Measurements from ENCODE around the gene ZCCHC2. TPM values are rescaled to one million over a fixed set of nuclear protein-coding genes. Genes with fewer than 3 reads are reported as not detected.

ZCCHC2 gene
- total and polyA plus RNA-seq, 12 donors = 4.7 to 53.3 (median 18.0) TPM

GRCh38 chr18:62522178-62522503 lies 684 bp upstream of the ZCCHC2 start:
- TF ChIP-seq, protein P1, sequence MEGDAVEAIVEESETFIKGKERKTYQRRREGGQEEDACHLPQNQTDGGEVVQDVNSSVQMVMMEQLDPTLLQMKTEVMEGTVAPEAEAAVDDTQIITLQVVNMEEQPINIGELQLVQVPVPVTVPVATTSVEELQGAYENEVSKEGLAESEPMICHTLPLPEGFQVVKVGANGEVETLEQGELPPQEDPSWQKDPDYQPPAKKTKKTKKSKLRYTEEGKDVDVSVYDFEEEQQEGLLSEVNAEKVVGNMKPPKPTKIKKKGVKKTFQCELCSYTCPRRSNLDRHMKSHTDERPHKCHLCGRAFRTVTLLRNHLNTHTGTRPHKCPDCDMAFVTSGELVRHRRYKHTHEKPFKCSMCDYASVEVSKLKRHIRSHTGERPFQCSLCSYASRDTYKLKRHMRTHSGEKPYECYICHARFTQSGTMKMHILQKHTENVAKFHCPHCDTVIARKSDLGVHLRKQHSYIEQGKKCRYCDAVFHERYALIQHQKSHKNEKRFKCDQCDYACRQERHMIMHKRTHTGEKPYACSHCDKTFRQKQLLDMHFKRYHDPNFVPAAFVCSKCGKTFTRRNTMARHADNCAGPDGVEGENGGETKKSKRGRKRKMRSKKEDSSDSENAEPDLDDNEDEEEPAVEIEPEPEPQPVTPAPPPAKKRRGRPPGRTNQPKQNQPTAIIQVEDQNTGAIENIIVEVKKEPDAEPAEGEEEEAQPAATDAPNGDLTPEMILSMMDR (IDR thresholded peaks at IDR 0.05) = peak in 1 of 6 experiments; percentile 6
- no peak for TF ChIP-seq POLR2A (IDR thresholded peaks at IDR 0.05)
- peak overlapping the region; percentile 95 to 100 (median 95) for H3K27ac ChIP-seq
- no peaks in the 10 kb centered on the region for H3K27me3 ChIP-seq
- no peak for DNase-seq
- 0% methylated on average over 4 to 32 of the region's 32 CpGs for WGBS, 4 donors
- peak overlapping the region; percentile 36 to 97 (median 78) for H3K4me3 ChIP-seq
- H3K36me3 ChIP-seq (replicated peaks in 1 of 2) = no peaks in the 10 kb centered on the region
- H3K4me1 ChIP-seq (replicated peaks in 1 of 2) = peaks cover 3 to 21% of the 10 kb centered on the region in 2 donors
- no peaks in the 10 kb centered on the region for H3K9me3 ChIP-seq (replicated peaks in 1 of 3)
- intact Hi-C loops (cut with DNase I) = loop anchor here in 1 of 2 donors (5.0 kb wide), 1 partner anchor 95 kb away; no protein-coding TSS in a partner anchor

- no peak for DNase-seq
- TF ChIP-seq, protein P1 (IDR thresholded peaks at IDR 0.05) = no peak
- TF ChIP-seq POLR2A (IDR thresholded peaks at IDR 0.05) = no peak
- 1% methylated on average over 50 to 62 of the region's 62 CpGs; no CpG with 5 or more reads in 2 of the 4 donors for WGBS, 4 donors
- Histone ChIP-seq H3K27ac (peak overlapping the region in 4 of 5 donors; percentile 95 to 100 (median 97)), H3K36me3 (replicated peaks in 1 of 2) (no peaks in the 10 kb centered on the region), H3K4me1 (replicated peaks in 1 of 2) (peaks cover 8 to 28% of the 10 kb centered on the region in 2 donors), H3K9me3 (replicated peaks in 1 of 3) (no peaks in the 10 kb centered on the region), H3K4me3 (peak overlapping the region in 2 of 4 donors; percentile 76 to 97), H3K27me3 (no peaks in the 10 kb centered on the region)
- intact Hi-C loops (cut with DNase I) = loop anchor here in 1 of 2 donors (5.0 kb wide), 1 partner anchor 96 kb away; no protein-coding TSS in a partner anchor
Measured at GRCh38 chr18:62523255-62523588, 397 bp downstream of the ZCCHC2 start.

GRCh38 chr18:62523631-62524439 lies 1.0 kb downstream of the ZCCHC2 start:
- Histone ChIP-seq H3K36me3 (replicated peaks in 1 of 2) (no peaks in the 10 kb centered on the region), H3K9me3 (replicated peaks in 1 of 3) (no peaks in the 10 kb centered on the region), H3K4me3 (peak overlapping the region; percentile 13 to 76 (median 73)), H3K27me3 (no peaks in the 10 kb centered on the region), H3K27ac (peak overlapping the region; percentile 66 to 100 (median 95)), H3K4me1 (replicated peaks in 1 of 2) (peaks cover 8 to 28% of the 10 kb centered on the region in 2 donors)
- peak; percentile 57 to 77 (median 67) for DNase-seq
- intact Hi-C loops (cut with DNase I) = loop anchor here in 1 of 2 donors (5.0 kb wide), 1 partner anchor 97 kb away; no protein-coding TSS in a partner anchor
- WGBS, 4 donors = 0 to 1% methylated on average over 78 to 100 of the region's 100 CpGs; no CpG with 5 or more reads in 2 of the 4 donors
- TF ChIP-seq, protein P1 (IDR thresholded peaks at IDR 0.05) = no peak
- peak in 1 of 2 donors; percentile 50 for TF ChIP-seq POLR2A (IDR thresholded peaks at IDR 0.05)

DNA sequence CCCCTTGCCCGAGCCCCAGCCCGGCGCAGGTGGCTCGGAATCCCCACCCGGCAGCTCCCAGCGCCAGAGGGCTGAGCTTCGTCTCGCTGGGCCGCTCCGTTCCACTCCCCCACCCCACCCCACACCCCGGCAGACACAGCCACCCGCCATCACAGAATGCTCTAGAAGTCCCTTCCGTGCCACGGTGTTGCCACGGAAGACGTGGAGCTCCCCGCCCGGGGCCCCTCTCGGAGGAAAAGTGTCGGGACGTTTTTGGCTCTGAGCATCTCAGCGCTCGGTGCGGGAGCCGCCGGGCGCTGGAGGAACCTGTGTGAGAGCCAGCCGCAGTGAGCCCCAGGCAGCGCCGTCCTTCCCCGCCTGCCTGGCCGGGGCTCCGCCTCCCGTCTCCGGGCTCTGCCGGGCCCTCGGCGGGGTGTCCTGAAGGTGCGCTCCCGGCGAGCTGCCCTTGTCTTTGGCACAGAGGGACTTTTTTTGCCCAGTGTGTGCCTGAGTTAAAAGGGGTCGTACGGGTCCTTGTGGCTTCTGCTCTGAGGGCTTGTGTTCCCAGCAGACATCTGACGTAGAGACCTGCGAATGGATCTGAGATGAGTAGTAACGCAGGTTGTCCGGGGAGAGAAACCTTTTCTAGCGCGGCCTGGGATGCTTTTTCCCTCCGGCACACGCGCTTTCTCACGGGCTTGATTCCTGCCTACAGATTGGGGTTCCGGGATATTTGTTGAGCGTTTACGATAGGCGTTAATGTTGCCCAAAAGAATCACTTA lies 1.8 kb downstream of the ZCCHC2 start:
- 2 to 13% (median 2%) methylated on average over 14 to 57 of the region's 57 CpGs for WGBS, 4 donors

More for the DNA sequence above, 1.8 kb downstream of the ZCCHC2 start:
- H3K27me3 ChIP-seq = no peaks in the 10 kb centered on the region
- no peaks in the 10 kb centered on the region for H3K9me3 ChIP-seq (replicated peaks in 1 of 3)
- no peaks in the 10 kb centered on the region for H3K36me3 ChIP-seq (replicated peaks in 1 of 2)
- peak; percentile 40 to 75 (median 71) for DNase-seq
- H3K4me1 ChIP-seq (replicated peaks in 1 of 2) = peaks cover 8 to 28% of the 10 kb centered on the region in 2 donors
- intact Hi-C loops (cut with DNase I) = loop anchor here in 1 of 2 donors (5.0 kb wide), 1 partner anchor 97 kb away; no protein-coding TSS in a partner anchor
- H3K4me3 ChIP-seq = peak overlapping the region in 3 of 4 donors; percentile 13 to 76 (median 72)
- TF ChIP-seq, protein P1 (IDR thresholded peaks at IDR 0.05) = no peak
- peak; percentile 42 to 85 for TF ChIP-seq POLR2A (IDR thresholded peaks at IDR 0.05)
- peak overlapping the region; percentile 66 to 100 (median 95) for H3K27ac ChIP-seq
